Fibroblast of the aortic adventitia (primary cell): ENCODE measurements around the gene TUBG2. TPM values are rescaled to one million over a fixed set of nuclear protein-coding genes. Genes with fewer than 3 reads are reported as not detected.

Experiments
- DNase-seq: peaks from one replicate; pipeline ENCODE4 v3.0.0-alpha.2; 2010; ENCODE audit warnings: low read depth
- H3K4me3 ChIP-seq: 2 replicates; pipeline ENCODE4 v1.5.1; 2011; ENCODE audit warnings: low read depth, mild to moderate bottlenecking, control low read depth, low read length, moderate library complexity
- CTCF ChIP-seq: IDR thresholded peaks from 2 replicates; pipeline ENCODE4 v1.5.1; 2011; ENCODE audit warnings: mild to moderate bottlenecking, low read length, control low read depth, inconsistent platforms; ENCODE audit not compliant: insufficient read depth
- total RNA-seq: library from RNA; depleted of rRNA; stranded (reverse); fragments of >200 nt; gene quantifications from 2 replicates; pipeline ENCODE4 v1.2.3, GENCODE V29; 2012; ENCODE audit warnings: low replicate concordance

The TUBG2 gene
- total RNA-seq, 1 donor, result 12.1 TPM

GRCh38 chr17:42690596-42690995 lies 31.5 kb downstream of the TUBG2 start:
- no peak overlapping the region for H3K4me3 ChIP-seq
- TF ChIP-seq CTCF, result no peak
- DNase-seq, result no peak

DNA sequence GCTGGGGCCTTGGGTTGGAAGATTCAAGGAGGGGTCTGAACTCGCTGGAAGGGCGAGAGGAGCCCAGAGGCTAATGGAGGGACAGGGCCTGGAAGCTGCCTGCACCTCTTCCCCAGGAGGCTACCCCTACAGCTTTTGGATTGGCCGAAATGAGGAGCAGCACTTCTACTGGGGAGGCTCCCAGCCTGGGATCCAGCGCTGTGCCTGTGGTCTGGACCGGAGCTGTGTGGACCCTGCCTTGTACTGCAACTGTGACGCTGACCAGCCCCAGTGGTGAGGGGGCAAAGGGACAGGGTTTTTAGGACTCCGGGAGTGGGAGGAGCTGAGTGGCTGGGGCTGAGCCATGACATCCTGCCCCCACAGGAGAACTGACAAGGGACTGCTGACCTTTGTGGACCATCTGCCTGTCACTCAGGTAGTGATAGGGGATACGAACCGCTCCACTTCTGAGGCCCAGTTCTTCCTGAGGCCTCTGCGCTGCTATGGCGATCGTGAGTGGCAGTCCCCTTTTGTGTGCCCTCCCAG lies 32.0 kb downstream of the TUBG2 start:
- H3K4me3 ChIP-seq, result no peak overlapping the region
- no peak for DNase-seq
- no peak for TF ChIP-seq CTCF

DNA sequence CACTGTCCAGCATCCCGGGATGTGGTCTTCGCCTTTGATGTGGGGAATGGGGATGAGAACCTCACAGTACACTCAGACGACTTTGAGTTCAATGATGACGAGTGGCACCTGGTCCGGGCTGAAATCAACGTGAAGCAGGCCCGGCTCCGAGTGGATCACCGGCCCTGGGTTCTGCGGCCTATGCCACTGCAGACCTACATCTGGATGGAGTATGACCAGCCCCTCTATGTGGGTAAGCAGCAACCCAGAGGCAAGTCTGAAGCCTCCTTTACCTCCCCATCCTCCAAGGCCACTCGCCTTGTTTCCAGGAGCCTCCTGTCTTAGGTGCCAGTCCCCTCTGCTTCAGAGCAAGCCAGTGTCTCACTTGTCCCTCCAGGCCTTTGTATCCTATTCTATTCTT lies 33.4 kb downstream of the TUBG2 start:
- no peak for TF ChIP-seq CTCF
- no peak overlapping the region for H3K4me3 ChIP-seq
- DNase-seq, result no peak

GRCh38 chr17:42694524-42694923 lies 35.4 kb downstream of the TUBG2 start:
- no peak for DNase-seq
- H3K4me3 ChIP-seq, result no peak overlapping the region
- no peak for TF ChIP-seq CTCF

- DNase-seq, result no peak
- no peak for TF ChIP-seq CTCF
- H3K4me3 ChIP-seq, result no peak overlapping the region
Measured at GRCh38 chr17:42695500-42695899, 36.4 kb downstream of the TUBG2 start.

DNA sequence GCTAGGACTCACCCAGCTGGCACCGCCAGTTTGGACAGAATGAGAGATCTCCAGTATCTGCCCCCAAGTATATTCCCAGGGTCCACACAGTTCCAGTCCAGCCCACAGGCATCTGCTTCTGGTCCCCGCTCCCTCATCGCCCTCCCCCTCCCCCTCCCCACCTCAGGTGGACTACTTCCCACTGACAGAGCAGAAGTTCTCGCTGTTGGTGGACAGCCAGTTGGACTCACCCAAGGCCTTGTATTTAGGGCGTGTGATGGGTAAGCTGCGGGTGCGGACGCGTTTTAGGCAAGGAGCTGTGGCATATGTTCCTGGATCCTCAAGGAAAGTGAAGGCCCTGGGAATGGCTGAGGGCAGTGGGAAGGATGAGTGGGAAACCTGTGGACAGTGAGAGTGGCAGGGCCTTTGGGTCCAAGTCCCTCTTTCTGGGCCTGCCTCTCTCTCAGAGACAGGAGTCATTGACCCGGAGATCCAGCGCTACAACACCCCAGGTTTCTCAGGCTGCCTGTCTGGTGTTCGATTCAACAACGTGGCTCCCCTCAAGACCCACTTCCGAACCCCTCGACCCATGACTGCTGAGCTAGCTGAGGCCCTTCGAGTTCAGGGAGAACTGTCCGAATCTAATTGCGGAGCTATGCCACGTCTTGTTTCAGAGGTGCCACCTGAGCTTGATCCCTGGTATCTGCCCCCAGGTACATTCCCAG lies 38.2 kb downstream of the TUBG2 start:
- no peak for TF ChIP-seq CTCF
- no peak for DNase-seq

More for the DNA sequence above, 38.2 kb downstream of the TUBG2 start:
- no peak overlapping the region for H3K4me3 ChIP-seq
